PC-9 (cell line): ENCODE data around the gene COQ4.

Experiments
- EZH2 ChIP-seq: fragments of 200-600 bp; sonication (generic); IDR thresholded peaks from 2 replicates; pipeline ENCODE4 v1.8.0; 2017; ENCODE audit warnings: antibody characterized with exemption, low read depth
- TF ChIP-seq, protein P1 (sequence below): fragments of 200-600 bp; sonication (generic); conservative IDR thresholded peaks from 2 replicates; pipeline ENCODE4 v1.6.1; 2017; ENCODE audit warnings: mixed run types, antibody characterized with exemption, mild to moderate bottlenecking, moderate library complexity

- TF ChIP-seq, protein P1, sequence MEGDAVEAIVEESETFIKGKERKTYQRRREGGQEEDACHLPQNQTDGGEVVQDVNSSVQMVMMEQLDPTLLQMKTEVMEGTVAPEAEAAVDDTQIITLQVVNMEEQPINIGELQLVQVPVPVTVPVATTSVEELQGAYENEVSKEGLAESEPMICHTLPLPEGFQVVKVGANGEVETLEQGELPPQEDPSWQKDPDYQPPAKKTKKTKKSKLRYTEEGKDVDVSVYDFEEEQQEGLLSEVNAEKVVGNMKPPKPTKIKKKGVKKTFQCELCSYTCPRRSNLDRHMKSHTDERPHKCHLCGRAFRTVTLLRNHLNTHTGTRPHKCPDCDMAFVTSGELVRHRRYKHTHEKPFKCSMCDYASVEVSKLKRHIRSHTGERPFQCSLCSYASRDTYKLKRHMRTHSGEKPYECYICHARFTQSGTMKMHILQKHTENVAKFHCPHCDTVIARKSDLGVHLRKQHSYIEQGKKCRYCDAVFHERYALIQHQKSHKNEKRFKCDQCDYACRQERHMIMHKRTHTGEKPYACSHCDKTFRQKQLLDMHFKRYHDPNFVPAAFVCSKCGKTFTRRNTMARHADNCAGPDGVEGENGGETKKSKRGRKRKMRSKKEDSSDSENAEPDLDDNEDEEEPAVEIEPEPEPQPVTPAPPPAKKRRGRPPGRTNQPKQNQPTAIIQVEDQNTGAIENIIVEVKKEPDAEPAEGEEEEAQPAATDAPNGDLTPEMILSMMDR = no peak
- TF ChIP-seq EZH2 = no peak
Observed at GRCh38 chr9:128339761-128340690, 17.4 kb downstream of the COQ4 start, which contains the start of gene SLC27A4.
